ENCODE results near the gene PRKAA1.

The PRKAA1 gene

DNA sequence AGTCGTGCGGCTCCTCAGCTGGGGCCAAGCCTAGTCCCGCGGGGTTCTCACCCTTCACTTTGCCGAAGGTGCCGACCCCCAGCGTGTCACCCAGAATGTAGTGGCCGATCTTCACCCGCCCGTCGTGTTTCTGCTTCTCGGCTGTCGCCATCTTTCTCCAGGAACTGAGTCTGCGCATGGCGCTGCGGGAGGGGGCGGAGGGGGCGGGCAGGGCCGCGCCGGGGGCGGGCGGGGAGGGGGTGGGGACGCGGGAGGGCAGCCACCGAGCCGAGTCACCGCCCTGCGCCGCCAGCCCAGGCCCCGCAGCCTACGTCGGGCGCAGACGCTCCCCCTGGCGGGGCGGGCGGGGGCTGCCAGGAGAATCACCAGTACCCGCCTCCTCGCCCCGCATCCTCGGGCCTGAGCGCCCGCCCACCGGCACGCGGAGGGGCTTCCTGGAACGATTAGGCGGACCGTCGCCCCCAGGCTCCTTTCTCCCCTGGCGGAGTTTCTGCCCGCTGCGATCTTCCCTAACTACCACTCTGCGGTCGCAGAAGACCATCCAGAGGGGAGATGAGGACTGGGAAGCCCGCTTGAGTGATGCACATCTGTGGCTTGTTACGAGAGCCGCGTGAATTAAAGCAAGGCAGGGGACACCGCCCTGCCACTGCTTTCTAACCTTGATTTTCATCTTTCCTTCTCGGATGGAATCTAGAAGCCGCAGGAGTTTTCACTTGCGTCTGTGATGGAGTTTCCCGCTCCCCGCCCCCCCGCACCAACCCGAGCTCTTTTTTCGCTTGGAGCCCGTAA lies at the start of gene PRKAA1:
PRKAA1 (minus strand) TSS at position 363 of the 789 bp plus-strand sequence; CDS start at position 178, 185 bp downstream.
- DNase-seq (ENCODE audit: low spot score), result peak; percentile 88

GRCh38 chr5:40847525-40847924 lies 49.4 kb upstream of the PRKAA1 start:
- no peak for DNase-seq (ENCODE audit: low spot score)

GRCh38 chr5:40846371-40846770 lies 48.2 kb upstream of the PRKAA1 start:
- no peak for DNase-seq (ENCODE audit: low spot score)

GRCh38 chr5:40844565-40844964 lies 46.4 kb upstream of the PRKAA1 start:
- no peak for DNase-seq (ENCODE audit: low spot score)

DNA sequence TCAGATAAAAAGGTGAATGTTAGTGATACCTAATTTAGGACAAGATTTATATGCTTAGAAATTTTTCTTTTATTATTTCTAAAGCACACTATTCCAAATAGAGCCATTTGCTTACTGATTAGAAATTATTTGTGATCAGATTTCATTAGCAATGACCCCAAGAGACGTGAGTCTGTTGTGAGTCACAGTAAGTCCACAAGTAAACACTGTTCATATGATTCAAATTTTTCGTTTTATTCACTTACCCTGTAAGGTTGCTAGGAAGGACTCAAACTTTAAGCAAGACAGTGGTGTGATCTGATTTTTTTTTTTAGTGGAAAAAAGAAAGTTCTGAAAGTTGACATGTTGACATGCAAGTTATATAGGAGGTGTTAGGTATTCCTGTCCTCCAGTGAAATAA lies 44.2 kb upstream of the PRKAA1 start:
- peak; percentile 35 for DNase-seq (ENCODE audit: low spot score)

- peak; percentile 57 for DNase-seq (ENCODE audit: low spot score)
These were observed 43.1 kb upstream of the PRKAA1 start, which contains the start of gene CARD6 for GRCh38 chr5:40841068-40841805. CARD6 (plus strand) TSS chr5:40841367; CDS start chr5:40841383, 16 bp downstream.

DNA sequence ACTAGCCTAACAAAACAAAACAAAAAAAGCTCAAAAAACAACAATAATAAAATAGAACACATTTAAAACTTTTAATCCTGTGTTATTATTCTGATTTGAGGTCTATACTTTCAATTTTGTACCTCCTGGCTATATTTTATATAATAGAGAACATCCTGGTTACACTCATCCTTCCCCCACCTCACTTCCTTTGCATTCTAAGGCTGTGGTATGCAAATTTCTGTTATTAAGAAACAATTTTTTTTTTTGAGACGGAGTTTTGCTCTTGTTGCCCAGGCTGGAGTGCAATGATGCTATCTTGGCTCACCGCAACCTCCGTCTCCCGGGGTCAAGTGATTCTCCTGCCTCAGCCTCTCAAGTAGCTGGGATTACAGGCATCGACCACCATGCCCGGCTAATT lies 39.9 kb upstream of the PRKAA1 start:
- no peak for DNase-seq (ENCODE audit: low spot score)

- DNase-seq (ENCODE audit: low spot score), result peak; percentile 98
These were observed 36.9 kb upstream of the PRKAA1 start, which contains the start of gene RPL37 for GRCh38 chr5:40834849-40835787. RPL37 (minus strand) TSS chr5:40835222; CDS start chr5:40835185, 37 bp downstream.

- peak; percentile 42 for DNase-seq (ENCODE audit: low spot score)
These were observed 36.2 kb upstream of the PRKAA1 start for GRCh38 chr5:40834391-40834848.

GRCh38 chr5:40833712-40834229 lies 35.6 kb upstream of the PRKAA1 start:
- no peak for DNase-seq (ENCODE audit: low spot score)

DNA sequence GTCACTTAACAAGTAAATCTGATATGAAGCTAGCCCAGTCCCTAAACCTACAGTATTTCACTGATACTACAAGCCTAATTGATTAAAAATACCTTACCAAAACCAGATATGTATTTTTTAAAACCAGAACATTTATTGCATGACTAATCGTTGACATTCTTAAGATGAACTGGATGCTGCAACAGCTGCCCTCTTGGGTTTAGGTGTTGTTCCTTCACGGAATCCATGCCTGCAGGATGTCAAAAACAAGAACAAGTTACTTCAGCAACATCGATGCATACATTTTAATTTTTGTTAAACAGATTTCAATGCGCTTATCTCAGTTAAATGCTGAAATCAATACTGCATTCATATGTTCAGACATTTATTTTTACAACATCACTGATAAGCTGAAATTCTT lies 34.2 kb upstream of the PRKAA1 start:
- no peak for DNase-seq (ENCODE audit: low spot score)

DNA sequence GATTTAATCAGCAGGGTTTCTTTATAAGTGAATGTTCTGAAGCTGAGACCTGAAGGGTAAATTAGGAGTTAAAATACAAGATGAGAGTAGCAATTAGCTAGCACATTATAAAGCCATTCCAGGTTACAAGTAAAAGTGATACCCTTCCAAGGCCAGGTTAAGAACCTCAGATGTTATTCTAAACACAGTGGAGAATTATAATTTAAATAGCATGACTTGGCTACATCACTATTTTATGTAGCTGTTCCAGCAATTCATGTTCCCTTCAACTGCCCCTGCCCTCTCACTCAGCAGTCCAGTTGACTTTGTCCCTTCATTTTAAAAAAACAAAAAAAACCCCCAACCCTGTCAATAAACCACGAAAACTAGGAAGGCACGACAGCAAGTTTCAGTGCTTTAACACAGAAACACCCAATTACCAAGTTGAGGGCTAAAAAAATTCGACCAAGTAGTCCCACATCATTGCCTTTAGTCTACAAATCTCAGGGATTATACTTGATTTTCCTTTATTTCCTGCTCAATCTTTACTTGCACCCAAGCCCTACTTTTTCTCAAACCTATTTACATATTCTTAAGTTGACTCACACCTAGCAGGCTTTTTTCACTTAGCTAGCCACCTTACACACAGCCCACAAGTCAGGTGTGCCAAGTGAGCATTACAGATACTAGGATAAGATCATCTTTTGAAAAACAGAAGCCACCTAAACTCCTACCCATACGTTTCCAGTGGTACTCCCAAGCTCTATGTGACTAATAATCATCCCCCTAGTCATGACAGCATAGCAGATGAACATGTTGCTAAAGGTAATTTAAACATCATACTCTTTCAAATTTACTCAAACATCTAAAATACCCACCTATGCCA lies 33.4 kb upstream of the PRKAA1 start:
- peak; percentile 58 for DNase-seq (ENCODE audit: low spot score)

GRCh38 chr5:40829748-40830533 lies 31.8 kb upstream of the PRKAA1 start:
- DNase-seq (ENCODE audit: low spot score), result no peak

GRCh38 chr5:40828690-40829661 lies 30.8 kb upstream of the PRKAA1 start:
- DNase-seq (ENCODE audit: low spot score), result no peak

- no peak for DNase-seq (ENCODE audit: low spot score)
These were observed 30.0 kb upstream of the PRKAA1 start for GRCh38 chr5:40828021-40828631.

GRCh38 chr5:40827188-40827977 lies 29.2 kb upstream of the PRKAA1 start:
- no peak for DNase-seq (ENCODE audit: low spot score)

- no peak for DNase-seq (ENCODE audit: low spot score)
These were observed 28.5 kb upstream of the PRKAA1 start for GRCh38 chr5:40826489-40827187.
